SK-N-SH (cell line): ENCODE data around the gene DUSP10.

Experiments
- CTCF ChIP-seq: fragments of 200-600 bp; sonication (generic); IDR thresholded peaks from 2 replicates; pipeline ENCODE4 v1.6.1; 2017; ENCODE audit warnings: antibody characterized with exemption, mild to moderate bottlenecking, moderate library complexity
- EP300 ChIP-seq, 2 experiments: IDR thresholded peaks; 2 replicates each; pipeline versions ENCODE4 v1.4.0 to v1.6.1; 2012; ENCODE audit warnings: borderline replicate concordance in 1 of 2, low read depth in 1 of 2, low read length in 1 of 2
- EZH2phosphoT487 ChIP-seq: fragments of 200-600 bp; sonication (generic); IDR thresholded peaks from 2 replicates; pipeline ENCODE4 v1.6.1; 2017; ENCODE audit warnings: low read depth, mixed run types, mild to moderate bottlenecking, antibody characterized with exemption, moderate library complexity, borderline replicate concordance
- MAX ChIP-seq: IDR thresholded peaks from 2 replicates; pipeline ENCODE4 v1.4.0; 2012; ENCODE audit warnings: low read depth
- RAD21 ChIP-seq: IDR thresholded peaks from 2 replicates; pipeline ENCODE4 v1.6.1; 2012; ENCODE audit warnings: mild to moderate bottlenecking, low read length
- SMC3 ChIP-seq: IDR thresholded peaks from 2 replicates; pipeline ENCODE4 v1.6.1; 2012; ENCODE audit warnings: low read depth, low read length, improper control_type of control experiment
- TAF1 ChIP-seq: IDR thresholded peaks from 2 replicates; pipeline ENCODE4 v1.6.1; 2012; ENCODE audit warnings: low read depth, mild to moderate bottlenecking, low read length, moderate library complexity, borderline replicate concordance
- TF ChIP-seq, protein P1 (sequence below): IDR thresholded peaks from 2 replicates; pipeline ENCODE4 v1.6.1; 2012; ENCODE audit warnings: mild to moderate bottlenecking, low read depth, low read length, moderate library complexity
- TF ChIP-seq, protein P2 (sequence below): IDR thresholded peaks from 2 replicates; pipeline ENCODE4; 2012

DNA sequence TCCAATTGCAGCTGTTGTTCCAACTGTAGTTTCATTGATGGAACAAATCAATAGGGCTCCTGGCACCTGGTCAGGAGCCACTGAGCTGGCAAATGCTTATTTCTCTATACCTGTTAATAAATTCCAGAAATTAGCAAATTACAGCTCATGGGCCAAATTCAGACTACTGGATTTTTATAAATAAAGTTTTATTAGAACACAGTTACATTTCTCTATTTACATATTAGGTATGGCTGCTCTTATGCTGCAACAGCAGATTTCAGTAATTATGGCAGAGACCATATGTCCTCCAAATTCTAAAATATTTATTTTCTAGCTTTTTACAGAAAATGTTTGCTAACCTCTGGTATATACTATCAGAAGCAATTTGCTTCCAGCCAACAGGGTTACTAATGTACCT lies 47.8 kb downstream of the DUSP10 start:
- no peak for TF ChIP-seq CTCF
- TF ChIP-seq, protein P1, sequence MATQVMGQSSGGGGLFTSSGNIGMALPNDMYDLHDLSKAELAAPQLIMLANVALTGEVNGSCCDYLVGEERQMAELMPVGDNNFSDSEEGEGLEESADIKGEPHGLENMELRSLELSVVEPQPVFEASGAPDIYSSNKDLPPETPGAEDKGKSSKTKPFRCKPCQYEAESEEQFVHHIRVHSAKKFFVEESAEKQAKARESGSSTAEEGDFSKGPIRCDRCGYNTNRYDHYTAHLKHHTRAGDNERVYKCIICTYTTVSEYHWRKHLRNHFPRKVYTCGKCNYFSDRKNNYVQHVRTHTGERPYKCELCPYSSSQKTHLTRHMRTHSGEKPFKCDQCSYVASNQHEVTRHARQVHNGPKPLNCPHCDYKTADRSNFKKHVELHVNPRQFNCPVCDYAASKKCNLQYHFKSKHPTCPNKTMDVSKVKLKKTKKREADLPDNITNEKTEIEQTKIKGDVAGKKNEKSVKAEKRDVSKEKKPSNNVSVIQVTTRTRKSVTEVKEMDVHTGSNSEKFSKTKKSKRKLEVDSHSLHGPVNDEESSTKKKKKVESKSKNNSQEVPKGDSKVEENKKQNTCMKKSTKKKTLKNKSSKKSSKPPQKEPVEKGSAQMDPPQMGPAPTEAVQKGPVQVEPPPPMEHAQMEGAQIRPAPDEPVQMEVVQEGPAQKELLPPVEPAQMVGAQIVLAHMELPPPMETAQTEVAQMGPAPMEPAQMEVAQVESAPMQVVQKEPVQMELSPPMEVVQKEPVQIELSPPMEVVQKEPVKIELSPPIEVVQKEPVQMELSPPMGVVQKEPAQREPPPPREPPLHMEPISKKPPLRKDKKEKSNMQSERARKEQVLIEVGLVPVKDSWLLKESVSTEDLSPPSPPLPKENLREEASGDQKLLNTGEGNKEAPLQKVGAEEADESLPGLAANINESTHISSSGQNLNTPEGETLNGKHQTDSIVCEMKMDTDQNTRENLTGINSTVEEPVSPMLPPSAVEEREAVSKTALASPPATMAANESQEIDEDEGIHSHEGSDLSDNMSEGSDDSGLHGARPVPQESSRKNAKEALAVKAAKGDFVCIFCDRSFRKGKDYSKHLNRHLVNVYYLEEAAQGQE = no peak
- TF ChIP-seq MAX = no peak
- no peak for TF ChIP-seq SMC3
- no peak for TF ChIP-seq TAF1
- TF ChIP-seq EP300 (IDR thresholded peaks at IDR 0.05; ENCODE audit: borderline replicate concordance in 1 of 2, low read depth in 1 of 2, low read length in 1 of 2) = no peak
- TF ChIP-seq EZH2phosphoT487 = no peak
- TF ChIP-seq, protein P2, sequence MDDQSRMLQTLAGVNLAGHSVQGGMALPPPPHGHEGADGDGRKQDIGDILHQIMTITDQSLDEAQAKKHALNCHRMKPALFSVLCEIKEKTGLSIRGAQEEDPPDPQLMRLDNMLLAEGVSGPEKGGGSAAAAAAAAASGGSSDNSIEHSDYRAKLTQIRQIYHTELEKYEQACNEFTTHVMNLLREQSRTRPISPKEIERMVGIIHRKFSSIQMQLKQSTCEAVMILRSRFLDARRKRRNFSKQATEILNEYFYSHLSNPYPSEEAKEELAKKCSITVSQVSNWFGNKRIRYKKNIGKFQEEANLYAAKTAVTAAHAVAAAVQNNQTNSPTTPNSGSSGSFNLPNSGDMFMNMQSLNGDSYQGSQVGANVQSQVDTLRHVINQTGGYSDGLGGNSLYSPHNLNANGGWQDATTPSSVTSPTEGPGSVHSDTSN = no peak
- TF ChIP-seq RAD21 = no peak
